Activated CD8-positive, alpha-beta memory T cell treated with anti-CD3 and anti-CD28 coated beads, Interleukin-2, amount 50 U/mL, for 24 hours (primary cell): Measurements from ENCODE around the gene IL17REL.

Experiments used
- DNase-seq: peaks from one replicate; pipeline ENCODE4 v3.0.0-alpha.2; 2020; ENCODE audit errors: extremely low read depth

The IL17REL gene

DNA sequence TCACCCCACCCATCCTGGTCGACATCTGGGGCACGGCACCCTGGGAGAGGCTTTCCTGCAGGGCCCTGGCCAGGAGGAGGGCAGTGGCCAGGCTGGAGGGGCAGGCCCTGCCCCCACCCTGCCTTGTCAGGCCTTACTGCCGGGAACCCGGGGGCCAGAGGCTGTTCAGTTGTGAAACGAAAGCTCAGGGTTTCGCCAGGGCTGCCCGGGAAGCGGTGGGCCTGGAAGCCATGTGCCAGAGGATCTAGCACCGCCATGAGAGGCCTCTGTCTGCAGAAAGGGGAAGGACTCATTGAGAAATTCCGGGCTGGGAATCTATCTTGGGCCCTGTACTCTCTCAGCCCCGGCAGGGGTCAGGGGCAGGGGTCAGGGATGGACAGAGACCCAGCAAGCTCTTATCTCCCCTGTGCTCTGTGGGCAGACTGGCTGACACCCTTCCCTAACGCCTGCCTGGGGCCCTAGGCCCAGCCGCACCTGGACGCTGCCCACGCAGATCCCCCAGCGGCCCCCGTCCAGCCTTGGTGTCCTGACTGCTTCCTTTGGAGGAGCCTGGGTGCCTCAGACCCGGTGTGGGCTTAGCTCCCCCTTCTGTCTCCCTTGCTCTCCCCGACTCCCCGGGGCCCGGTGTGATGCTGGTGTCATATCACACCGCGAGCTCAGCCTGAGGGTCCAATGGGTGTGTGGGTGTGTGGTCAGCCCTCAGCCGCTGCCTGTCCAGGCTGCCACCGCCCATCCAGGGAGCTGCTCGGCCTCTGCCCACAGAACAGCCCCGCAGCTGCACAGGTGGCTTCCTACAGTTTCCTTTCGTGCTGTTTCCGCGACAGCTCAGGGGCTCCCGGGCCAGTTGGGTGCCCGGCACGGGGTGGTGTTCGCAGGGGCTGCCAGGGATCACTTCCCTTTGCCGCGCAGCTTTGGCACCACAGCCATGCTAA is 45.5 kb downstream of the IL17REL start:
- no peak for DNase-seq

- DNase-seq, result no peak
Measured at GRCh38 chr22:49966041-49966773, 46.4 kb downstream of the IL17REL start.

- no peak for DNase-seq
Measured at GRCh38 chr22:49965091-49966040, 47.2 kb downstream of the IL17REL start.

DNA sequence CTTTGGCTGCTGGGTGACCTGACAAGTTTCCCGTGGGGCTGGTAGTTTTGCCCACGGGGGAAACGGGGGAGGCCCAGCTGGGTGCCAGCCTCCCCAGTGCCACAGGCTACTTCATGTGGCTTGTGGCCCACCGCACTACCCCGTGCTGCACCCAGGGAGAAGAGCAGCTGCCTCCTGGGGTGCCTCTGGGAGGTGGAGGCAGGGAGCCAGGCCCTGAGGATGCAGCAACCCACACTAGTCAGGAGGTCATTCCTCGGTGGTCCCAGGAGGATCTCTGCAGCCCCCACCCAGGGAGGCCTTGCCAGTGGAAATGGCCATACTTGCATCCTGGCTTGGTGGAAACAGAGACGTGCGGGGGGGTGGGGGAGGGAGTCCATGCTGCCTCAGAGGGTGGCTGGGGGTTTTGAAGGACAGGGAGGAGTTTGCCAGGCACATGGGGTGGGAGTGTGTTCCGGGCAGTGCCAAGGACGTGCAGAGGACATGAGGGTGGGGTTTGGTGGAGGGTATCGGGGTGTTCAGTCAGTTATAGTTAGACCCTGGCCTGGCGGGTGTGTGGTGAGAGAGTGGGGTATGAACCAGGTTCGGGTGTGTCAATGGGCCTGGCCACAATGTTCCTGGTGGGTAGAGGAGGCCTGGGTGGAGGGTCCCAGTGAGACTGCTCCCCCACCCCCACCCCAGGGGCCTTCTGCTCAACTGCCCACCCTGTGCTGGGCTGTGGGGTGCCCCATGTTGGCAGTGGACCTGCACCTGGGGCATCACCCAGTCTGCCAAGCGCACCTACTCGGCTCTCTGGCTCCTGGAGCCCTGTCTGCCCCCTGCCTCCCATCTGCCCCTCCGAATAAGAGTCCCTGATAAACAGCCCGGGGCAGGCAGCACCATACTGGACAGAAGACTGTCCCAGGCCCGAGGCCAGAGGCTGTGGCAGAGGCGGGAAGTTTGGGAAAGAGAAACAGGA is 48.2 kb downstream of the IL17REL start:
- no peak for DNase-seq

DNA sequence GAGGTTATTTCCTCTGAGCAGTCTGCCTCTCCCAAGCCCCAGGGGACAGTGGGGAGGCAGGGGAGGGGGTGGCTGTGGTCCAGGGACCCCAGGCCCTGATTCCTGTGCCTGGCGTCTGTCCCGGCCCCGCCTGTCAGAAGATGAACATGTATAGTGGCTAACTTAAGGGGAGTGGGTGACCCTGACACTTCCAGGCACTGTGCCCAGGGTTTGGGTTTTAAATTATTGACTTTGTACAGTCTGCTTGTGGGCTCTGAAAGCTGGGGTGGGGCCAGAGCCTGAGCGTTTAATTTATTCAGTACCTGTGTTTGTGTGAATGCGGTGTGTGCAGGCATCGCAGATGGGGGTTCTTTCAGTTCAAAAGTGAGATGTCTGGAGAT is 48.9 kb downstream of the IL17REL start:
- no peak for DNase-seq

DNA sequence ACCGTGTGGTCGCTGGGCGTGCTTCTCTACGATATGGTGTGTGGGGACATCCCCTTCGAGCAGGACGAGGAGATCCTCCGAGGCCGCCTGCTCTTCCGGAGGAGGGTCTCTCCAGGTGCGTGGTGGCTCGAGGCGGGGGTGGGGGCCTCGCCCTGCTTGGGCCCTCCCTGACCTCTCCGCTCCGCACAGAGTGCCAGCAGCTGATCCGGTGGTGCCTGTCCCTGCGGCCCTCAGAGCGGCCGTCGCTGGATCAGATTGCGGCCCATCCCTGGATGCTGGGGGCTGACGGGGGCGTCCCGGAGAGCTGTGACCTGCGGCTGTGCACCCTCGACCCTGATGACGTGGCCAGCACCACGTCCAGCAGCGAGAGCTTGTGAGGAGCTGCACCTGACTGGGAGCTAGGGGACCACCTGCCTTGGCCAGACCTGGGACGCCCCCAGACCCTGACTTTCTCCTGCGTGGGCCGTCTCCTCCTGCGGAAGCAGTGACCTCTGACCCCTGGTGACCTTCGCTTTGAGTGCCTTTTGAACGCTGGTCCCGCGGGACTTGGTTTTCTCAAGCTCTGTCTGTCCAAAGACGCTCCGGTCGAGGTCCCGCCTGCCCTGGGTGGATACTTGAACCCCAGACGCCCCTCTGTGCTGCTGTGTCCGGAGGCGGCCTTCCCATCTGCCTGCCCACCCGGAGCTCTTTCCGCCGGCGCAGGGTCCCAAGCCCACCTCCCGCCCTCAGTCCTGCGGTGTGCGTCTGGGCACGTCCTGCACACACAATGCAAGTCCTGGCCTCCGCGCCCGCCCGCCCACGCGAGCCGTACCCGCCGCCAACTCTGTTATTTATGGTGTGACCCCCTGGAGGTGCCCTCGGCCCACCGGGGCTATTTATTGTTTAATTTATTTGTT is 49.6 kb downstream of the IL17REL start:
- DNase-seq, result no peak

DNA sequence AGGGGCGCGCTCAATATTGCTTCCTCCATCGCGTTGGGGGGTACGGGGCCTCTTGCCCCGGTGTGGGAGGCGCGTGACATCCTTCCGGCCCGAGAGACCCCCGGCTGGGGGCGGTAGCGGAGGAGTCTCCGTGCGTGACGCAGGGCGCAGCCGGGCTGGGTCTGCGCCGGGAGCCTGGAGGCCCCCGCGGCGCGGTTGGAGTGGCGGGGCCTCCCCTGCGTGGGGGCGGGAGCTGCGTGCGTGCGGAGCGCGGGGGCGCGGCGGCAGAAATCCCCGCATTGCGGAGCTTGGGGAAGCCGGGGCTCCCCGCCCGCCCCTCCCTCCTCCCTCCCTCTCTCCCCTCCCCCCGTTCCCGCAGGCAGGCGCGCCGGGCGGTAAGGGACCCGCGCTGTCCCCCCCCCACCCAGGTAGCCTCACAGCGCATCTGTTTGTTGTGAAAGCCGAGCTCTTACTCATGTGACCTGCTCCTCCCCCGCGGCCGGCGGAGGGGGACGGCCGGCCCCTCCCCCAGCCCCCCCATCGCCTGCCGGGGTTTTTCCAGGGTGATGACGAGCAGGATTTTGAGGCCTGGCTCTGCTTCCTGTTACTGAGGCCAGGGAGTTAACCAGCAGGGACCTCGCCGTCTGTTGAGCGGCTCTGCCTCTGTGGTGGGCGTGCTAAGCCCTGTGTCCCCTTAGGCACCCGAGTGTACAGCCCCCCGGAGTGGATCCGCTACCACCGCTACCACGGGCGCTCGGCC is 50.4 kb downstream of the IL17REL start:
- peak; percentile 80 for DNase-seq

DNA sequence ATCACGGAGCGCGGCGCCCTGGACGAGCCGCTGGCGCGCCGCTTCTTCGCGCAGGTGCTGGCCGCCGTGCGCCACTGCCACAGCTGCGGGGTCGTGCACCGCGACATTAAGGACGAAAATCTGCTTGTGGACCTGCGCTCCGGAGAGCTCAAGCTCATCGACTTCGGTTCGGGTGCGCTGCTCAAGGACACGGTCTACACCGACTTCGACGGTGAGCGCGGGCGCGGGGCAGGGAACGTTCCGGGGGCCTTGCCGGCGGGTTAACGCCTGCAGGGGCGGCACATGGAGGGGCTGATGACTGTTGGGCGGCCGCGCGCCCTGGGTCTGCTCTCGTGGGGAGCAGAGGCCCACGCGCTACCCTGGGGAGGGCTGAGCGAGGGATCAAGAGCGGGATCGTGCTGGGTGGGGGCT is 51.0 kb downstream of the IL17REL start:
- DNase-seq, result no peak

- DNase-seq, result no peak
Measured at GRCh38 chr22:49961005-49961600, 51.5 kb downstream of the IL17REL start.

DNA sequence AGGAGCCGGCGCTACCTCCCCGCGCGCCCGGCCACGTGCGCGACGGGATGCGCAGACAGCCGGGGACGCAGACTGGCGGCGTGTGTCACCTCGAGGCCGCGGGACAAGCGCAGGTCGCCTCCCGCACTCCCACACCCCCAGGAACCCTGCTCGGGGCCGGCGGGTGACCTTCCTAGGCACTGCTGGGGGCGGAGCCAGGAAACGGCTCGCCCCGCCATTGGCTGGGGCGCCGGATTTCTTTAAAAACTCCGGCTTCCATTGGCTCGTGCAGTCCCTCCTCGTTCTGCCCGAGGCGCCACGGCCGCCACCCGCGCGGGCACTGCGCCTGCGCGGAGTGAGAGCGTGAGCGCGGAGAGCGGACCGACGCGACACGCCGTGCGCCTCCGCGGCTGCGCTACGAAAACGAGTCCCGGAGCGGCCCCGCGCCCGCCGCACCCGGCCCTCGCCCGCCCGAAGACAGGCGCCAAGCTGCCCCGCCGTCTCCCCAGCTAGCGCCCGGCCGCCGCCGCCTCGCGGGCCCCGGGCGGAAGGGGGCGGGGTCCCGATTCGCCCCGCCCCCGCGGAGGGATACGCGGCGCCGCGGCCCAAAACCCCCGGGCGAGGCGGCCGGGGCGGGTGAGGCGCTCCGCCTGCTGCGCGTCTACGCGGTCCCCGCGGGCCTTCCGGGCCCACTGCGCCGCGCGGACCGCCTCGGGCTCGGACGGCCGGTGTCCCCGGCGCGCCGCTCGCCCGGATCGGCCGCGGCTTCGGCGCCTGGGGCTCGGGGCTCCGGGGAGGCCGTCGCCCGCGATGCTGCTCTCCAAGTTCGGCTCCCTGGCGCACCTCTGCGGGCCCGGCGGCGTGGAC is 52.2 kb downstream of the IL17REL start, which contains the start of gene PIM3:
PIM3 (plus strand) TSS at position 614 of the 846 bp plus-strand sequence; CDS start at position 790, 176 bp downstream.
- peak; percentile 70 for DNase-seq

DNA sequence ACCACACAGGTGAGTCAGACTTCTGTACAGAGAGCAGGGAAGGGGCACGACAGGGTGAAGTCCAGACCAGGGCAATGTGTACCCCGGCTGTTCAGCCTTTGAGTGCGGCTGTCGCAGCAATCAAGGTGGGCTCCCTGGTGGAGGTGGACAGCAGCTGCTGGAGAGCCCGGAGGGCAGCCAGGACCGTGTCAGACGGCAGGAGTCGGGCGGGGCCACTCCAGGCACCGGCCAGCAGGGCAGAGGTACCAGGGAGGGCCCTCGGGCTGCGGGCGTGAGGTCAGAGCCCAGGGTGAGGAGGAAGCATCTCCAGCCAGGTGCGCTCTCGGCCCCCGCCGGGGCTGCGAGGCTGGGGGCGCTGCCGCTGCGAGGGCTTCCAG is 52.8 kb downstream of the IL17REL start:
- no peak for DNase-seq

GRCh38 chr22:49958931-49959781 is 53.4 kb downstream of the IL17REL start:
- DNase-seq, result no peak

- DNase-seq, result no peak
Measured at GRCh38 chr22:49958366-49958921, 54.1 kb downstream of the IL17REL start.

GRCh38 chr22:49957826-49958365 is 54.7 kb downstream of the IL17REL start:
- DNase-seq, result no peak

DNA sequence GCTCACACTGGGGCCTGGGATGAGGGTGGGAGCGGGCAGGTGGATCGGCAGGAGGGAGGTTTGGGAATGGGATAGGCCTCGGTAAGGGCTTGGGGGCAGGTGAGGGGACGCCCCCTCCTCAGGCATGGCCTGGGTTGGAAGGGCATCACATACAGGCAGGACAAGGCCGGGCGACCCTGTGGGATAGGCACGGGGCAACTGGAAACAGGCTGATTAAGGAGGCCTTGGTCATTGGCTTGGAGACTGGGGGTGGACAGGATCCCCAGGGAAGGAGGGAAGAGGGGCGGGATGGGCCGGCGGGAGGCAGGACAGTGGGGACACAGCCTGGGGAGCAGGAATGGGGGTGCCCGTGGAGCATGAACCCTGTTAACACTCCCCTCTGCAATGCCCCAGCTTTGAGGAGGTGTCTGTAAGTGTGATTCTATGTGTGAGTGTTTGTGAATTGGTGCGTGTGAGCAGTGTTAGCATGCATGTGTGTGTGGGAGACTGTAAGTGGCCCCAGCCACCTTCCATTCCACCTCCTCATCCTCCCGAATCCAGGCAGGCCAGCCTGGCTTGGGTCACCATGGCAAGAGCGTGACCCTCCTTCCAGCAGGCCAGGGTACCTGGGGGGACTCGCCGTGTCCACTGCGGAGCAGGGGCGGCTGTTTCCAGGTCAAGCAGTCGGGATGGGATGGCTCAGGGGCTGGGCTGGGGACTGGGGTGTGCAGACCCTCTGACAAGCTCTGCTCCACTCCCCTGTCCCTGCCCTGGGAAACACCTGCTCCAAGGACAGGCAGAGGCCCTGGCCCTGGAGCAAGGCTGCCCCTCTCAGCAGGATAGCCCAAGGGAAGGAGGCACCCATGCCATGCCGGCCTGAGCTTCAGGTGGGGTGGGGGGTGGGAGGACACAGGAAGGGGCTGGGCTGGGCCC is 55.4 kb downstream of the IL17REL start:
- DNase-seq, result no peak
